Activated gamma-delta T cell treated with anti-CD3 and anti-CD28 coated beads, Interleukin-2, amount 50 U/mL, for 16 hours (primary cell): ENCODE data around the gene MAML3.

Experiments
- DNase-seq: peaks from one replicate; pipeline ENCODE4 v3.0.0-alpha.2; 2020; ENCODE audit warnings: low read depth

Gene MAML3

GRCh38 chr4:139921429-139922184 is 232.4 kb downstream of the MAML3 start:
- DNase-seq, result no peak

- DNase-seq, result no peak
These were observed 233.4 kb downstream of the MAML3 start for GRCh38 chr4:139920486-139921002.

DNA sequence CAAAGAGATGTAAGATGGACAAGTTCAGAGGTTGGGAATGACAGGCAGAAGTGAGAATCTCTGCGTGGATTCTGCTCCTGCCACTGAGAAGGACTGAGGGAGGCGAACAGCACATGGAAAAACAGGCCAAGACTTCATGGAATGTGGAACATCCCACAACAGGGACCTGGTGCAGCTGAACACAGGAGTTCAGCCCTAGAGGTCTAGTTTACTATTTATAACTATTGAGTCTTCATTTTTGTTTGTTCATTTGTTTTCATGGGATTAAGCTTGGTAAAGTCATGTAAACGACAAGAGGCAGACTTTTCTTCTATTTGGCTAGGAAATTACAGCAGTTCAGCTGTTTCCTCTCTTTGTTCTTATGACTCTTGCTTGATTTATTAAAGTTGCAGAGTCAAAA is 234.5 kb downstream of the MAML3 start:
- no peak for DNase-seq

DNA sequence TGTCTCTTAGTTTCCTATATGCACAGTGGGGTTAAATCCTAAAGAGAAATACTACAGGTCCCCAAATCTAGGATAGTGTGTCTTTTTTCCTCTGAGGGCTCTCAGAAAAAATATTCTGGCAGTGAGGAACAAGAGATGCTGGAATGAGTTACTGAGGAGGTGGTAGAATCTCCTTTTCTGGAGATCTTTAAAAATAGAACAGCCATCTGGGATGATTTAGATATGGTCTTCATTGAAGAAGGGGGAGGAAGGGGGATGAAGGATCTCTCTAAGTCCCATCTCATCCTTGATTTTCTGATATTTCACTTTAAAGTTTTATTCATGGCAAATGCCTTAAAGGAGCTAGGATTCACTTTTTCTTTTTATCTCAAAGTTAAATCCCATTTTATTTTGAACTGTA is 235.0 kb downstream of the MAML3 start:
- no peak for DNase-seq

- no peak for DNase-seq
These were observed 235.4 kb downstream of the MAML3 start for GRCh38 chr4:139918591-139918990.

GRCh38 chr4:139917896-139918295 is 236.1 kb downstream of the MAML3 start:
- no peak for DNase-seq

GRCh38 chr4:139916041-139916440 is 237.9 kb downstream of the MAML3 start:
- DNase-seq, result no peak

GRCh38 chr4:139915037-139915436 is 238.9 kb downstream of the MAML3 start:
- DNase-seq, result no peak

DNA sequence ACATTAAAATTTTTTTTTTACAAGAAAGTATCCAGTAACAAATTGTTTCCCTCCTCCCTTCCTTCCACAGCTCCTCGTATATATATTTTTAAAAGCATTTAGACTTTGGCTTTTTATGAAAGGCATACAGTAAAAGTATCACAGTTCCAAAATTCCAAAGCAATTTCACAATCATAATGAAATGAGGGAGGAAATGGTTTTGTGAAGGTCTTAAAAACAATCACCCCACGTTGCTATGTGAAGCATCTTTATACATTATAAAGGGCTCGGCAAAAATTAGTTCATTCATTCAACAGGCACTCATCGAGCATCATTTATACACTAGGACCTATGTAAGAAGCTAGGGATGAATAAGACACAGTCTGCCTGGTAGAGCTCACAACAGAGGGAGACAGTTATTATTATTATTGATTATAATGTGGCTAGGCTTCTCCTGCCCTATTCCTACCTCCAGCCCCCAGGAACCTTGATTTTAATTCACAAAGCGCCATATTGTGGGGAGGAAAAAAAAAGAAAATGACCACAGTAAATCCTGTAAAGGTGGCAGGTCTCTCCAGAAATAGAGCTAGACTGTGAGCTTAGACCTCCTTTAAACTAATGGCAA is 239.9 kb downstream of the MAML3 start:
- DNase-seq, result no peak

- DNase-seq, result no peak
These were observed 240.5 kb downstream of the MAML3 start for GRCh38 chr4:139913398-139913990.

DNA sequence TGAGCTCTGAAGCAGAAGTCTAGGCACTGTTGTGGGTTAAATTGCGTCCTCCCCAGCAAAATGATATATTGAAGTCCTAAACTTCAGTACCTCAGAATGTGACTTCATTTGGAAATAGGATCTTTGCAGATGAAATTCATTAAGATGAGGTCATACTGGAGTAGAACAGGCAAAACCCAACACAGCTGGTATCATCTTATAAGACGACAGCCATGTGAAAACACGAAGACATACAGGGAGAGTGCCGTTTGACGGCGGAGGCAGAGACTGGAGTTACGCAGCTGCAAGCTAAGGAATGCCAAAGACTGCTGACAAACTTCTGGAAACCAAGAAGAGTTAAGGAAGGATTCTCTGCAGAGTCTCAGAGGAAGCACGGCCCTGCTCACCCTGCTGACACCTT is 241.5 kb downstream of the MAML3 start:
- no peak for DNase-seq

DNA sequence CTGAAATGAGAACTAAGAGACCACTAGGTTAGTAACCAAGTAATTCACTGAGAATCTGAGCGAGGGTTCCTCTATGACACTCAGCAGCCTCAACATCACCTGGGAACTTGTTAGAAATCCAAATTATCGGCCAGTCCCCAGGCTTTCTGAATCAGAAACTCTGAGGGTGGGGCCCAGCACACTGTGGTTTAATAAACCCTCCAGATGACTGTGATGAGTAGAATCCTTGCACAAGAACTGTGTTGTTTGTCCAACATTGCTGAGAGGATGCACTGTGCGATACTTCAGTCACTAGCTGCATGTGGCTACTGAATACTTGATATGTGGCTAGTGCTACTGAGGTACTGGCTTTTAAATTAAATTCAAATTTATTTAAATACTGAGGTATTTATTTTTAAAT is 243.9 kb downstream of the MAML3 start:
- DNase-seq, result no peak

- no peak for DNase-seq
These were observed 245.1 kb downstream of the MAML3 start for GRCh38 chr4:139908636-139909437.

- no peak for DNase-seq
These were observed 246.8 kb downstream of the MAML3 start for GRCh38 chr4:139907001-139907809.

- no peak for DNase-seq
These were observed 248.5 kb downstream of the MAML3 start for GRCh38 chr4:139905489-139905888.

DNA sequence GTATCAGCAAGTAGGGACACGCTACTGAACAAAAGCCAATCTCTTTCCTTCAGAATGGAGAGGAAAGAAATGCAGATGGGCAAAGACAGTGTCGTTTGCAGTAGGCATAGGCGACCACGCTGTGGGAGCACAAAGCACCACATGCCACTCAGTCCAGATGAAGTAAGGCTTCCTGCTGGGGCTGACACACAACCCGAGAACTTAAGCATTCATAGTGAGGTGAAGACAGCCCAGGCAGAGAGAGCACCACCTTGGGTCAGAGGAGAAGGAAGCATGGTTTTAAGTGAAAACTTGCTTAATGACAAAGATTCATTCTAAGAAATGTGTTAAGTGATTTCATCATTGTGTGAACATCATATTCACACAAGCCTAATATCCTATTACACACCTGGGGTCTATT is 249.6 kb downstream of the MAML3 start:
- no peak for DNase-seq

DNA sequence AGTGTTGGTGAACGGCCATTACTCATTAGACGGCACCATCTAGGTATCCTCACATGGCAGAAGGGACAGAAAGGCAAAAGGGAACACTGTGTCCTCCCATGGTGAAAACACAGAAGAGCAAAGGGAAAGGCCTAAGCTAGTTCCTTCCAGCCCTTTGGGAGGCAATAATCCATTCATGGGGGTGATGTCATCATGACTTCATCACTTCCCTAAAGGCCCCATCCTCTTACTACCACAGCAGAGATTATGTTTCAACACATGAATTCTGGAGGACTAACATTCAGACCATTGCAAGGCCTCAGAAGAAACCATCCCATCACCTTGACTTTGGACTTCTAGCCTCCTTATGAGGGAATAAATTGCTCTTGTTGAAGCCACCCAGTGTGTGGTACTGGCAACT is 250.1 kb downstream of the MAML3 start:
- no peak for DNase-seq

DNA sequence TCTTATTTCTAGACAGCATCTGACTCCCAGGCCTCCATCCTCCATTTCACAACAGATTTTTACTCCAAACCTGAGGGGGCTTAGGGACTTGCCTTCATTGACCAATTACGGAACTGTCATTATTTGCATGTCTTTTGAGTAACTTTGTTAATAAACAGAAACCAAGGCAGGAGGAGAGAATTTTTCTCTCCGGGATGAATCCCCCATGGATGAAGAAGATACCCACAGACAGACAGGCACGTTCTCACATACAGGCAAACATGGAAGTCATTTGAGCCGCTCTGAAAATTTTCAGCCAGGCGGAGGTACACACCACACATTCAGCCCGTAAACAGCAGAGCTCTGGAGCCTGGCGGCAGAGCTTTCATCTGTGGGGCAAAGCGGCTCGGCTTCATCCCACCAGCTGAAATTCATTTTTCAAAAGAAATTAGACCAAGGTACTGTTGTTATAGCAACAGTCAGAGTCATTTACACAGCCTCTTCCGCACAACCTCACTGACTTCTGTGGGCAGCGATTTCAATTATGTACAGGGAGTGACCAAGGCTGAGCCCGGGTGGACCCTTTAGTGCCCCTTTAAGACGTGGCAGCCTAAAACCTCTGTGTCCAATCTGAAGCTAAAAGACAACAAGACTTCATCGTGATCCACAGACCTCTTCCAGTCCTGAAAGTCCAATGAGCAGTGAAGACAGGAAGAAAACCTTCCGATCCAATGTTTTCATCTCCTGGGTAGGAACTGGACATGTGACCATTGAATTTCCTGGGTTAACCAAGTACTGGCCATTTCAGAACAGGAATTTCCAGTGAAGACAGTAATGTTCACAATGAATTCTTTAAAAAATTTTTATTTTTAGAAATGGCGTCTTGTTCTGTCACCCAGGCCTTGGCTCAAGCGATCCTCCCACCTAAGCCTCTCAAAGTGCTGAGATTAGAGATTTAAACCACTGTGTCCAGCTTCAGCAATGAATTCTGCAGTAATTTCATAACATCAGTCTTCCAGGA is 251.4 kb downstream of the MAML3 start:
- no peak for DNase-seq

GRCh38 chr4:139901531-139902320 is 252.3 kb downstream of the MAML3 start:
- DNase-seq, result no peak
